ENCODE results near the gene PARD3. TPM values are rescaled to one million over a fixed set of nuclear protein-coding genes. Genes with fewer than 3 reads are reported as not detected.

PARD3 gene
- total RNA-seq, 6 experiments from 2014 or later: 19.1 to 27.8 (median 22.0) TPM

- intact Hi-C loops (cut with DNase I): no loop called here
- Histone ChIP-seq H3K27me3 (no peaks in the 10 kb centered on the region), H3K4me3 (no peak overlapping the region), H3K9me3 (no peaks in the 10 kb centered on the region), H3K27ac (no peak overlapping the region), H3K36me3 (no peaks in the 10 kb centered on the region), H3K4me1 (no peaks in the 10 kb centered on the region)
- WGBS (ENCODE audit: insufficient coverage, low coverage, low lambda C conversion rate, missing lambda C conversion rate): 47% methylated on average over 4 of the region's 4 CpGs
- TF ChIP-seq POLR2A (IDR thresholded peaks at IDR 0.05) (no peak), CTCF (IDR thresholded peaks at IDR 0.05) (no peak)
- DNase-seq (no peak), ATAC-seq (peak in 2 of 4 donors; percentile 31 to 47)
Observed at GRCh38 chr10:34200355-34200901, 614.7 kb downstream of the PARD3 start.

- no peak for TF ChIP-seq POLR2A (IDR thresholded peaks at IDR 0.05)
- no peak for TF ChIP-seq CTCF (IDR thresholded peaks at IDR 0.05)
- no peaks in the 10 kb centered on the region for H3K36me3 ChIP-seq
- WGBS (ENCODE audit: insufficient coverage, low coverage, low lambda C conversion rate, missing lambda C conversion rate): 100% methylated on average over 2 of the region's 2 CpGs
- ATAC-seq: peak in 2 of 4 donors; percentile 24 to 35
- no peaks in the 10 kb centered on the region for H3K27me3 ChIP-seq
- no peaks in the 10 kb centered on the region for H3K9me3 ChIP-seq
- no peak overlapping the region for H3K27ac ChIP-seq
- H3K4me3 ChIP-seq: no peak overlapping the region
- DNase-seq: no peak
- no peaks in the 10 kb centered on the region for H3K4me1 ChIP-seq
- intact Hi-C loops (cut with DNase I): no loop called here
Observed at GRCh38 chr10:34198953-34199352, 616.1 kb downstream of the PARD3 start.

GRCh38 chr10:34196058-34196433, 619.0 kb downstream of the PARD3 start:
- Histone ChIP-seq H3K27ac (no peak overlapping the region), H3K4me3 (no peak overlapping the region), H3K4me1 (no peaks in the 10 kb centered on the region), H3K36me3 (no peaks in the 10 kb centered on the region), H3K9me3 (no peaks in the 10 kb centered on the region), H3K27me3 (no peaks in the 10 kb centered on the region)
- intact Hi-C loops (cut with DNase I): no loop called here
- TF ChIP-seq CTCF (IDR thresholded peaks at IDR 0.05) (no peak), POLR2A (IDR thresholded peaks at IDR 0.05) (no peak)
- 97% methylated on average over 3 of the region's 3 CpGs for WGBS (ENCODE audit: insufficient coverage, low coverage, low lambda C conversion rate, missing lambda C conversion rate)
- no peak for ATAC-seq
- no peak for DNase-seq

GRCh38 chr10:34195364-34196057, 619.6 kb downstream of the PARD3 start:
- Histone ChIP-seq H3K27me3 (no peaks in the 10 kb centered on the region), H3K4me3 (no peak overlapping the region), H3K9me3 (no peaks in the 10 kb centered on the region), H3K4me1 (no peaks in the 10 kb centered on the region), H3K36me3 (no peaks in the 10 kb centered on the region), H3K27ac (no peak overlapping the region)
- intact Hi-C loops (cut with DNase I): no loop called here
- no peak for DNase-seq
- no peak for ATAC-seq
- TF ChIP-seq POLR2A (IDR thresholded peaks at IDR 0.05): no peak
- TF ChIP-seq CTCF (IDR thresholded peaks at IDR 0.05): no peak
- WGBS (ENCODE audit: insufficient coverage, low coverage, low lambda C conversion rate, missing lambda C conversion rate): 79% methylated on average over 8 of the region's 8 CpGs
